ENCODE measurements around the gene CBX5.
"Not testable (repeated sequence)": the region's sequence is repeated elsewhere in the genome, so short reads cannot be mapped to it uniquely, and the experiment has no call there.

Gene CBX5

GRCh38 chr12:54227927-54228326 is 52.0 kb downstream of the CBX5 start:
- not testable (repeated sequence) for DNase-seq (ENCODE audit: low read depth in 4 of 4, low spot score in 1 of 4)

GRCh38 chr12:54227376-54227775 is 52.5 kb downstream of the CBX5 start:
- DNase-seq (ENCODE audit: low read depth in 4 of 4, low spot score in 1 of 4): no peak

GRCh38 chr12:54225666-54226065 is 54.3 kb downstream of the CBX5 start:
- no peak for DNase-seq (ENCODE audit: low read depth in 4 of 4, low spot score in 1 of 4)

- DNase-seq (ENCODE audit: low read depth in 4 of 4, low spot score in 1 of 4): no peak
Measured at GRCh38 chr12:54222609-54223008, 57.3 kb downstream of the CBX5 start.

GRCh38 chr12:54221402-54221984 is 58.4 kb downstream of the CBX5 start:
- DNase-seq (ENCODE audit: low read depth in 4 of 4, low spot score in 1 of 4): no peak

GRCh38 chr12:54220567-54220966 is 59.4 kb downstream of the CBX5 start:
- no peak for DNase-seq (ENCODE audit: low read depth in 4 of 4, low spot score in 1 of 4)

GRCh38 chr12:54220092-54220557 is 59.8 kb downstream of the CBX5 start:
- DNase-seq (ENCODE audit: low read depth in 4 of 4, low spot score in 1 of 4): peak in 3 of 4 experiments; percentile 29 to 54 (median 46)

GRCh38 chr12:54217774-54218241 is 62.1 kb downstream of the CBX5 start:
- DNase-seq (ENCODE audit: low read depth in 4 of 4, low spot score in 1 of 4): no peak

- peak in 3 of 4 experiments; percentile 43 to 70 (median 56) for DNase-seq (ENCODE audit: low read depth in 4 of 4, low spot score in 1 of 4)
Measured at GRCh38 chr12:54216797-54217661, 62.9 kb downstream of the CBX5 start.

GRCh38 chr12:54215989-54216796 is 63.7 kb downstream of the CBX5 start:
- no peak for DNase-seq (ENCODE audit: low read depth in 4 of 4, low spot score in 1 of 4)

- peak; percentile 83 to 91 (median 86) for DNase-seq (ENCODE audit: low read depth in 4 of 4, low spot score in 1 of 4)
Measured at GRCh38 chr12:54214553-54215406, 65.1 kb downstream of the CBX5 start.

GRCh38 chr12:54213079-54213478 is 66.8 kb downstream of the CBX5 start:
- no peak for DNase-seq (ENCODE audit: low read depth in 4 of 4, low spot score in 1 of 4)

GRCh38 chr12:54211920-54212319 is 68.0 kb downstream of the CBX5 start:
- DNase-seq (ENCODE audit: low read depth in 4 of 4, low spot score in 1 of 4): no peak

GRCh38 chr12:54210400-54210790 is 69.5 kb downstream of the CBX5 start:
- no peak for DNase-seq (ENCODE audit: low read depth in 4 of 4, low spot score in 1 of 4)

GRCh38 chr12:54208591-54208990 is 71.3 kb downstream of the CBX5 start:
- no peak for DNase-seq (ENCODE audit: low read depth in 4 of 4, low spot score in 1 of 4)

- peak in 3 of 4 experiments; percentile 70 to 72 (median 71) for DNase-seq (ENCODE audit: low read depth in 4 of 4, low spot score in 1 of 4)
Measured at GRCh38 chr12:54207539-54208294, 72.2 kb downstream of the CBX5 start.

GRCh38 chr12:54206791-54207190 is 73.1 kb downstream of the CBX5 start:
- DNase-seq (ENCODE audit: low read depth in 4 of 4, low spot score in 1 of 4): no peak

GRCh38 chr12:54204316-54204715 is 75.6 kb downstream of the CBX5 start:
- DNase-seq (ENCODE audit: low read depth in 4 of 4, low spot score in 1 of 4): no peak

GRCh38 chr12:54201001-54201794 is 78.7 kb downstream of the CBX5 start:
- DNase-seq (ENCODE audit: low read depth in 4 of 4, low spot score in 1 of 4): peak in 3 of 4 experiments; percentile 42 to 53 (median 47)
